SK-N-SH (cell line): ENCODE data around the gene KRT20.

ENCODE experiments used
- CTCF ChIP-seq: fragments of 200-600 bp; sonication (generic); IDR thresholded peaks from 2 replicates; pipeline ENCODE4 v1.6.1; 2017; ENCODE audit warnings: antibody characterized with exemption, mild to moderate bottlenecking, moderate library complexity
- EZH2phosphoT487 ChIP-seq: fragments of 200-600 bp; sonication (generic); IDR thresholded peaks from 2 replicates; pipeline ENCODE4 v1.6.1; 2017; ENCODE audit warnings: low read depth, mixed run types, mild to moderate bottlenecking, antibody characterized with exemption, moderate library complexity, borderline replicate concordance
- TAF1 ChIP-seq: IDR thresholded peaks from 2 replicates; pipeline ENCODE4 v1.6.1; 2012; ENCODE audit warnings: low read depth, mild to moderate bottlenecking, low read length, moderate library complexity, borderline replicate concordance

GRCh38 chr17:40915721-40916256 is 30.7 kb upstream of the KRT20 start:
- no peak for TF ChIP-seq CTCF
- no peak for TF ChIP-seq TAF1
- no peak for TF ChIP-seq EZH2phosphoT487
